ENCODE measurements around the gene KCNRG.
"Not testable (repeated sequence)": the region's sequence is repeated elsewhere in the genome, so short reads cannot be mapped to it uniquely, and the experiment has no call there.

The KCNRG gene

GRCh38 chr13:50012396-50013169 is 2.7 kb upstream of the KCNRG start:
- no peak for DNase-seq

GRCh38 chr13:50014386-50014785 is 858 bp upstream of the KCNRG start:
- DNase-seq, result no peak

DNA sequence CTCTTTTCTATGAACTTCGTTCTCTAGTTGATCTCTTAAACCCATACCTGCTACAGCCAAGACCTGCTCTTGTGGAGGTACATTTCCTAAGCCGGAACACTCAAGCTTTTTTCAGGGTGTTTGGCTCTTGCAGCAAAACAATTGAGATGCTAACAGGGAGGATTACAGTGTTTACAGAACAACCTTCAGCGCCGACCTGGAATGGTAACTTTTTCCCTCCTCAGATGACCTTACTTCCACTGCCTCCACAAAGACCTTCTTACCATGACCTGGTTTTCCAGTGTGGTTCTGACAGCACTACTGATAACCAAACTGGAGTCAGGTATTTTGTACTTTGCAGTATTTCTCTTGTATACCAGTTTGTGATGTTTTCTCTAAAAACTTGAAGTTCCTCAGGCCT is 506 bp downstream of the KCNRG start:
- no peak for DNase-seq

DNA sequence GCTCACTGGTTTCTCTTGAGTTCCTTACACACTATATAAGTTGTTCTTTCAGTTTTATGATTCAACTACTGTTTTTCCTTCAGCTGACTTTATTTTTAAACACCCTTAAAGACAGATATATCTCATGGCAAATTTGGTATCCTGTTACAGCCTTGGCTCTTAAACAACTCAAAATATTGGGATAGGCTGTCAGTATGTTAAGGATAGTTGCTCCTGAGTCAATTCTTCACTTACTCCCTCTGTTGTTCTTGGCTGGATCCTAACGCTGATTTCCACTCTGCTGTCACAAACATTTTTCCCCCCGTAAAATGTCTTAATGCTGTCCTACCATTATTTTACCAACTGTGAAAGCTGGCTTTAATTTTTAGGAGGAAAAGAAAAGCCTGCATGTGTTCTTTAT is 1.2 kb downstream of the KCNRG start:
- no peak for DNase-seq

GRCh38 chr13:50017819-50018218 is 2.6 kb downstream of the KCNRG start:
- DNase-seq, result no peak

DNA sequence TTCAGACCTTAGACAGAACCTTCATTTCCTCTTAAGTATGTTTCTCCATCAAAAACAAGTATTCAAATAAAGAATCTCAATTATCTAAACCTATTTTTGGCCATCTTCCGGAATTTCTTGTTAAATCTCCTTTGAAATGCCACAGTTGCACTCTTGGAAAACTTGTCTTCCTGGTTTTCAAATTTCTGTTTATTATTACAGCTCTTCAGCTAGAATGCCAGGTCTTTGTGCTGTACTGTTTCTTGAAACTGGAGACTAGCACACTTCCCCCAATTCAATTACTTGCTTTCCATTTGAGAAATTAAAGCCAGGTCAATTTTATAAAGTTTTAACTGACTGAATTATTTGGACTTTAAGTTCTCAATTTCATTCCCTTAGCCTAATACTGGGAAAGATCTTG is 10.2 kb downstream of the KCNRG start:
- DNase-seq, result no peak

- DNase-seq, result no peak
These were observed 11.7 kb downstream of the KCNRG start for GRCh38 chr13:50026788-50027473.

- DNase-seq, result no peak
These were observed 15.1 kb downstream of the KCNRG start for GRCh38 chr13:50030315-50030714.

DNA sequence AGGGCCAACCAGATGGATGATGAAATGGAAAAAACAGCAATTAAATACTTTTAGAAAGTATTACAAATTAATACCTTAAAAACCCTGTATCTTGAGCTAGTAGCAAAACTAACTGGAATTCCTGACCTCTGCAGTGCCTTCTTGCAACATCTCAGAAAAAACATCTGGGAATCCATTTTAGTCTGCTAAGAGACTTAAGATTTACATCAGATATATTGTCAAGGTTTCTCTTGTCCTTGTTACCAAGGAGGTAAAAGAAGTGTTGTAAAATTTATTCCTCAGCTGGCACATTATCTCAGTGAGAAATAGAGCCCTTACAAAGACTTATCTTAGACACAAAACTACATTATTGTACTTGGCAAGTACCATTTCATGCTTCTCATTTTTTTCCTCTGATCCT is 18.5 kb downstream of the KCNRG start:
- no peak for DNase-seq

DNA sequence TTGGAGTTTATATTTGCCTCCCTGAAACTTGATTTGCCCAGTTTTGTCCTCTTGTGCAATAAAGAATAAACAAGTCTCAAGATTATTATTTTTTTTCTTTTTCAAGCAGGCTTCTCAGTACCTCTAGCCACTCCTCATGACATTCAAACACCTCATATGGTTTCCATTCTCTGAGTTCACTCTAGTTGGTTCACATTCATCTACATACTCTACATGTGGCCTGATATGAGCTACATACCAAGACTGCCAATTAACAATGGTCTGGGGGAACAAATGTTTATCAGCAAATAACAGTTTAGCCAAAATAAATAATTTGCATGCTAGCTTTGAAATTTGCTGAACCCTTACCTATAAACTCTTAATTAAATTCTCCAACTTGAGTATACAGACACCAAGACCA is 22.5 kb downstream of the KCNRG start:
- DNase-seq, result no peak

DNA sequence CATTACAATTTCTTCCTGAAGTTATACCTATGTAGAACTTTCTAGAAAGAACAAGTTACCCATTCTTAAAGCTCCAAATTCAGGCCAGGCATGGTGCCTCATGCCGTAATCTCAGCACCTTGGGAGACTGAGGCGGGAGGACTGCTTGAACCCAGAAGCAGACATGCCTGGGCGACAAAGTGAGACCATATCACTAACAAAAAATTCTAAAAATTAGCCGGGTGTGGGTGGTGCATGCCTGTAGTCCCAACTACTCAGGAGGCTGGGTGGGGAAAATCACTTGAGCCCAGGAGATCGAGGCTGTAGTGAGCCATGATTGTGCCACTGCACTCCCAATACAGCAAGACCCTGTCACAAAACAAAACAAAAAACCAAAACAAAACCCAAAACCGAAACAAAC is 23.0 kb downstream of the KCNRG start:
- DNase-seq, result no peak

DNA sequence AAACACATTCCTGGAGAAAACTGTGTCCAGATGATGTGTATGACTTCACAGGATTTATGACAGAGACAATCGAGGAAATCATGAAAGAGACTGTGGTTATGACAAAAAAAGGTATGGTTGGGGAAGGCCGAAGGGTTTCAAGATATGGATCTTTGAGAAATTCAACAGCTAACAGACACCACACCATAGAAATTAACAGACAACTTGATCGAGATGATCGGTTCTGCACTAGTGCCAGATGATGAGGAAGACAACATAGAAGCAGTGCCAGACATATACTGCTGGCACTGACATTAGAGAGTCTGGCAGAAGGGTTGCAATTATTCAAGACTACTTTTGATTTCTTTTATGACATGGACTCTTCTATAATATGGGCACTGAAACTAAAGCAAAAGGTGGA is 37.2 kb downstream of the KCNRG start:
- no peak for DNase-seq

- DNase-seq, result no peak
These were observed 38.6 kb downstream of the KCNRG start for GRCh38 chr13:50053844-50054243.

- no peak for DNase-seq
These were observed 40.2 kb downstream of the KCNRG start for GRCh38 chr13:50055454-50055853.

DNA sequence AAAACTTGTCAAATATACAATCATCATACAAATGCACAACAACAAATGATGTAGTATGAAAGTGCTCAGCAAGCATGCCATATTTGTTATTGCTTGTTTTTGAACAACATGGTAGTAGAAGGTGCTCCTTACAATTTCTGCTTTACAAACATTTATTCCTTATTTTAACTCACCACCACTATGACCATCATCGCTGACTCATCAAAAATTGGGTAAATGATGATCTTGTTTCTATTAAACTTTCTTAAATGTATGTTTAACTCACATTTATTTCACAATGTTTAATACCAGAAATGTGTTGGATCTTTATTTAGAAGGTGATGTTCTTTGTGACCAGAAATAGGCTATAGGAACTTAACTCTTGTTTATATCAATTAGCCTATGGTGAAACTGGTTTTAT is 45.5 kb downstream of the KCNRG start:
- DNase-seq, result no peak

DNA sequence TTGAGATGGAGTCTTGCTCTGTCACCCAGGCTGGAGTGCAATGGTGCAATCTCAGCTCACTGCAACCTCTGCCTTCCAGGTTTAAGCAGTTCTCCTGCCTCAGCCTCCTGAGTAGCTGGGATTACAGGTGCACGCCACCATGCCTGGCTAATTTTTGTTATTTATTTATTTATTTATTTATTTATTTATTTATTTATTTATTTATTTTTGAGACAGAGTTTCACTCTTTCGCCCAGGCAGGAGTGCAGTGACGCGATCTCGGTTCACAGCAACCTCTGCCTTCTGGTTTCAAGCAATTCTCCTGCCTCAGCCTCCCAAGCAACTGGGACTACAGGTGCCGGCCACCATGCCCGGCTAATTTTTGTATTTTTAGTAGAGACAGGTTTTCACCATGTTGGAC is 47.1 kb downstream of the KCNRG start:
- not testable (repeated sequence) for DNase-seq

DNA sequence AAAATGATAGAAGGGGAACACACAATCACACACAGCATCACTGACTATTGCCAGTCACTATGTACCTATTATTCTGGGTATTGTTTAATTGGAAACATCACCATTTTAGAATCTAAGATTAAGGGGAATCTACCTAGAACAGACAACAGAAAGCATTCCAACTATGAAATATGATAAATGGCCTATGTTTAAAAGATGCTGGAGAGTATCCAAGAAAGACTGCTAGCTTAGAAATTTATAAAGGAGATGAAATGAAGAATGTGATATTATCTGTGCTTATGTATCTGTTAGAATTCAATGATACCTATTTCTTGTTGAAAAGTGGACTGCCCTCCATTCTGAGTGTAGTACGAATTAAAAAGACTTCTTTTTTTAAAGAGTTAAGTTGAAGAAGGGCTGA is 50.5 kb downstream of the KCNRG start:
- DNase-seq, result no peak

DNA sequence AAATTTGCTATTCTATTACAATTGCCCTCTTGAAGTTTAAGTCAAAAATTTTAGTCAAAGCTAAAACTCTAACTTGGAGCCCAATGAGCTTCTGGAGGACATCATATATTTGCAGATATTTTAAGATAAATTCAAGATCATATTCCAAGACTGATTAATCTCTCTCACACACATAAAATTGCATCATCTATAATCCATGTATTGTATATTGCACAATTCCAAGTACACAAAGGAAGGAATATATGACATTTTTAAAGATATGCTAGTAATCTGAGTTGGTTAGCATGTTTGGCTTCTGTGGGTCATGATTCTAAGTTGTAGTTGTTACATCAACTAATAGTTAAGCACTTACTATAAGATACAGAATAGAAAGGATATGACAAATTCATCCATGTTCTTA is 53.3 kb downstream of the KCNRG start:
- DNase-seq, result no peak

DNA sequence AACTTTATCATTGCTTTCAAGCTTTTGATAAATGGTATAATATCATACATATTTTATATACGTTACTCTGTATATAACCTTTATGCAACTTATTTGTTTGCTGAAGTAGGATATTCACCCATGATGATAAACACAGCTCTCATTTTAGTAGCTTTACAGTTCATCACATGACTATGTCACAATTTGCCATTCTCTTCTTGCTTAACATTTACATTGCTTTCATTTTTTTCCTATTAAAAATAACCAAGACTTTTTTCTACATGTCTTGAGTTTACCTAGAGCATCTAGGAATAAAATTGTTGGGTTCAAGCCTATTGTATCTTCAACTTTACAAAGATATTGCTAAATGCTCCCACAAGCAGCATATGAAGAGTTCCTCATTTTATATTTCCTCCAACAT is 54.0 kb downstream of the KCNRG start:
- DNase-seq, result no peak

- DNase-seq, result no peak
These were observed 54.9 kb downstream of the KCNRG start for GRCh38 chr13:50070186-50070585.
